COLO668 (cell line): ENCODE measurements around the gene IGF1R.

ENCODE experiments used
- DNase-seq: peaks from one replicate; lab custom pipeline; 2025; ENCODE audit not compliant: unreplicated experiment; lab: John Stamatoyannopoulos, UW

IGF1R gene

DNA sequence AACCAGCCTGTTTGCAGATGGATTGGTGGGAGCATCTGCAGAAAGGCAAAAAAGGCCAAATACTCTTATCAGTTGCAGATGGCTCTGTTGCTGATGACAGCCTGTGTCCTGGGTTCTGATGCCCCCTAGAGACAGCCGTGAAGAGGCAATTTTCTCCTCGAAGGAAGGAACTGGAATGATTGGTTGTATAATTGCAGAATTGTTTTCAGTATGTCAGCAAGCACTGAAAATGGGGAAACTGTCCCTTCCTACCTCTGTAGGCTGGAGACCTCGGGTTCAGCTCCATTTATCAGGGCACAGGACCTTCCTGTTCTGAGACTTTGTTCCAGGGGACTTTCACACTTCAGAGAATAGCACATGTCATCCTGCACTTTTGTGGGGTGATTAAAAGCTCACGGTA lies 256.2 kb downstream of the IGF1R start:
- DNase-seq: peak; percentile 19

DNA sequence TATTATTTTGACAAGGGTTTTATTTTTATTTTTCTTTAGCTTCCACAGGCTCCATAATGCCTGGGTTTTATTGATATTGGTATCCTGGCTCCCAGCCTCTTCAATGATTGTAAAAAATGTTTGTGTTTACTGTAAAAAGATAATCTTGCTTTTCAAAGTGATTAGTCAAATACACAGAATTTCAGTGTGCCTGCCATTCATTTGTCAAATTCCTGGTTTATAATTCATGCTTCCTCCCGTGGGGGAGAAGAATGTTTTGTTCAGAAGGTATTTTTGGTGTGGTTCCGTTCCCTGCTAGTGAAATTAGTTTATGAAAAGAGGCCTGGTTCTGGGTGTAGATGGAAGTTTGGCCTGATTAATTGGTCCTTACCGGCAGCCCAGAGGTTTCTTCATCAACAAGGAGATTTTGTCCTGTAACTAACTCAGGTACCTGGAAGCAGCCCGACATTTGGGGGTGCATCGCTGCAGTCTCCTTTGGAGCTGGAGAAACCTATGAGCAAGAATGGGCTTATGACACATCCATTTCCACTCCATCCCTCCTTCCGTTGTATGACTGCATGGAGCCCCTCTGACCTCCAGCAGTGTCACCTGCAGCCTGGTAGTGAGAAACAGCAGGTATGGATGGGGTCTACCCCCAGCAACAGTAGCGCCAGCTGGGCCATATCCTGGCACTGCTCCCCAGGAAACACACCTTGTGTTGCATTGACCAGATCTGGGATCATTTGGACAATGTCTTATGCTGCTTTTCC lies 257.8 kb downstream of the IGF1R start:
- no peak for DNase-seq

DNA sequence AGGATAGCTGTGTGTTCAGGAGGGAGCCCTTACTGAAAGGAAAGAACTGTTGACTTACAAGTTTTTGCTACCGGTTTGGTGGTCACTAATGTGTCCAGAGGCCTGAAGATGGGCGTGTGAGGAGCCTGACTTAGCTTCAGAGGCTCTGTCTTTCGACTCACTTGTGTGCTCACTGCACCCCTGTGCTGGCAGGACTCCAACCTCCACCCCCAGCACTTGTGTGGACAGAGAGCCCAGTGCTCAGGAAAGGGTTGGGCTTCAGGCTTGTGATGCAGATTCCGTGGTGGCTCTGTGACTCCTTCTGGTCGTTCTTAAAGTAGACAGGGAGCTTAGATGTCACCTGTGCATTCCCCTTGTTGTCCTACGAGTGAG lies 258.4 kb downstream of the IGF1R start:
- no peak for DNase-seq

DNA sequence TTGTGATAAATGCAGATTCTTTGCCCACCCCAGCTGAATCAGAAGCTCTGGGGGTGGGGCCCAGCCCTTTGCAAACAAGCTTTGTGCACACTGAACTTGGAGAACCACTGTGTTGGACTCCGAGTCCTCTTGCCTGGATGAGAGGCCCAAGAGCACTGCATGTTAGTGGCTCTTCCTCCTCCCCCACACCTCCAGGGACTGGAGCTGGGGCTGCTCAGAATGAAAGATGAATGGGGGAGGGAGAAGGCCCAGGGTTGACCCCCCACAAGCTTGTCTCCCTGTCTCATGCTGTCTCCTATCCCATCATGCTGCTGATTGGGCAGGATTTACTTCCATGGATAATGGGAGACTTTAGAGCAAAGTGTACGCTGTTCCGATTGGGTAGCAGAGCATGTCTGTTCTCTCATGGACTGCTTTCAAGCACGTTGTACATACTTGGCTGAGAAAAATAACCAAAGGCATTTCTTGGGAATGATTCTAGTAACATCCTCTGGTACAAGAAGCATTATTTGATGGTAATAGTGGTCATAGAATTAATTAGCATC lies 259.7 kb downstream of the IGF1R start:
- no peak for DNase-seq

DNA sequence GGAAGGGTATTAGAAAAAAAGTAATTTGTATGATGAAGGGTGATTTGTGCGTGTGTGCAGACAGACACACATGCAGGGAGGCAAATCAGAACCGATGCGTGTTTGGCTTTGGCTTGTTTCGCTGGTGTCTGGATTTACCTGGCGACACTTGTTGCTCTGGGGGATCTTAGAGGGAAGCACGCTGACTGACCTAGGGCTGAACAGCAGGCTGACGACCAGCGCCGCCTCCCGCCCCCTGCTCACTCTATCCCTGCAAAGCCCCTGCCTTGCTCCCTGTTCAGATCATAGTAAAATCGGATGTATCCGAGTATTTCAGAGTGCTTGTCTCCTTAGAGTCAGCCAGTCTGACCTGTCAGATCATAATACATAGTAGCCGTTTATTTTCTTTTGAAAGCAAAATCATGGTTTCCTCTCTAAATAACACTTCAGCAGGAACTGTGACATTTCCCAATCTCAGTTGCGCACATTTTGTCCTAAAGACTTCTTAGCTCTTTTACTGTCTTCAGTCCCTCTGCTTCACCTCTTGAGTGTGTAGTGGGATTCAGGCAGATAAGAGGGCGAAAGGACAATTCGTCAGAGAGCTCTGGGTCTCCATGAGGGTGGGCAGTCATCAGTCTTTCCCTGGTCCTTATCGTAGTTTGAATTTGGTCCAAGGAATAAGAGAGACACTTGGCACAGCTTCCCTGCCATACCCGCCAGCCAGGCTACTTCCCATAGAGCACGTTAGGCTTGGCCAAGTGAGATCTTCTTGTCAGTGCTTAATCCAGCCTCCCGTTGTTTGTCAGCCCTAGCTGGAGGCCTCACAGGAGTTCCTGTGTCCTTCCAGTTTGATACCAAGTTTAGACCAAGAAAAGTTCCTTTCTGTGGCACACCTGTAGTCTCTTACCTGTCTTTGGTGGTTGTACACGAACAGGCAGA lies 261.9 kb downstream of the IGF1R start:
- no peak for DNase-seq

DNA sequence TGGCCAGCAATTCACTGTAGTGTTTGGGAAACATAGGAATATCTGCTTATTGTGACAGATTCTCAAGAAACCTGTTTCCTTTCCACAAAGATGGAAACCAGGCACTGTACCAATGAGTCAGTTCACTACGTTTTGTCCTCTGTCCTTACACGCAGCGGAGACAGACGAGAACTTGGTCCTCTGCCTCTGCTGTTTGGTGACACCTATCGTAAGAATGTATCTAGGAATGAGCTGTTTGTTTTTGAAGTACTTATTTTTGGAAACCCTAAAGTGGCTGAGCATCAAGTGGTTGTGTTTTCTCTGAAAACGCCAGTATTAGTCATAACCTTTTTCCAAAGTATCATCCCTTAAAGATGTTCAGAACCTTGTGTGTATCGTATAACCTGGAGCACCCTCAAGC lies 266.3 kb downstream of the IGF1R start:
- DNase-seq: no peak

DNA sequence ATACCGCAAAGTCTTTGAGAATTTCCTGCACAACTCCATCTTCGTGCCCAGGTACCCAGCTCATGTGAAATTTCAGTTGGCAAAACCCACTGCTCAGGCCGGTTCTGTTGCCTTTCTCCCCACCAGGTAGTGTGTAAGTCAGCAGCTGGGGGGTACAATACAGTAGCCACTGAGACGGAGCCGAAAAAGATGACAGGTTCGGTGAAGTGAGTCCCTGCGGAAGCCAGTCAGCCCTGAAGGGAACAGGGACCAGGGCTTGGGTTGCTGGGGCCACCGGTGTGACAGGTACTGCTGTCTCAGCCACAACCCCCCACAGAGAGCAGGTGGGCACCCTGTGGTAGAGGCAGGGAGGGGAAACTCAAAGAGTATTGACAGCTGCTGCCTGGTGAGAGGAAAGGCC lies 268.5 kb downstream of the IGF1R start:
- no peak for DNase-seq

DNA sequence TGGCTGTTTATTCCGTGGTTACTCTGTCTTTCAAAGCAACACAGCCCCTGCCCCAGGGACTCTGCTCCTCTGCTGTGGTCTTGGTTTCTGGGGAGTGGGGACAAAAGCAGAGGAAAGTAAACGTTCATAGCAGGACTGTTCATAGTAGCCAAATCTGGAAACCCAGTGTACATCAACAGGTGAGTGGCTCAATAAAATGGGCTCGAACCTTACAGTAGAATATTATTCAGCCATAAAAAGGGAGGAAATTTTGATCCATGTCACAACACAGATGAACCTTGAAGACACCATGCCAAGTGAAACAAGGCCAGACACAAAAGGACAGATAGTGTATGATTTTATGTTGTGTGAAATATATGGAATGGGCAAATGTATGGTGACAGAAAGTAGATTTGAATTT lies 269.1 kb downstream of the IGF1R start:
- DNase-seq: no peak

DNA sequence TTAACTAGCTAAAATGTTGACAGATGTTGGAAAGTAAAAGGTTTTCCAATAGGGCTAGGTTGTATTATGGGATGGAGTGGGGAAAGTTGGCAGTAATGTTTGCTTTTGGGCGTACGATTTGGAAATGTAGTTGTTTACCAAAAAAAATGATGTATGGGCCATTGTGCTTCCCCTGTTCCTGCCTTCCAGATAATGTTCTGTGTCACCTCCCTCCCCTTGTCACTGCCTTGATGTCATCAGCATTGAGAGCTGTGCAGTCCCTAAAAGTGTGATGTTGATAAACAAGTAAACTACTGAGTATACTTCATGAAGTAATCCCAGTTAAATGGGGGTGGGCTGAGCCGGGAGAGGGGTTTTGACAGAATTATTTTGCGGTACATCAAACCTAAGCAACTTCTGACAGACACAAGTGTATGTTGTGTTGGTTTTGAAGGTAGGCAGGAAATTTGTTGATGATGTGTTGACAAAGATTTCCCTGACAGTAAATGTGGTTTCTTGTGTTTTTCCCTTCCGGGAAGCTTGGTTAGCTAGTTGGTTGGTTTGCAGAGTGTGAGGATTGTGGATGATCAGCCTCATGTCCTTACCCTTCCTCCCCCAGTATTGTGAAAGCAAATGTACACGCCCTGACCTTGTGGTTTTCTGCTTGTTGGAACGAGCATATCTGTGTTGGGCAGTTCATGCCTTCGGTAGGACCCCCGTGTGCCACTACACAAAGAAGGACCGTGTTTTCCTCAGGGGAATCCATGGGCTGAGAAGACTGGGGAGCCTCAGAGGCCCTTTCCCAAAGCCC lies 271.9 kb downstream of the IGF1R start:
- no peak for DNase-seq

DNA sequence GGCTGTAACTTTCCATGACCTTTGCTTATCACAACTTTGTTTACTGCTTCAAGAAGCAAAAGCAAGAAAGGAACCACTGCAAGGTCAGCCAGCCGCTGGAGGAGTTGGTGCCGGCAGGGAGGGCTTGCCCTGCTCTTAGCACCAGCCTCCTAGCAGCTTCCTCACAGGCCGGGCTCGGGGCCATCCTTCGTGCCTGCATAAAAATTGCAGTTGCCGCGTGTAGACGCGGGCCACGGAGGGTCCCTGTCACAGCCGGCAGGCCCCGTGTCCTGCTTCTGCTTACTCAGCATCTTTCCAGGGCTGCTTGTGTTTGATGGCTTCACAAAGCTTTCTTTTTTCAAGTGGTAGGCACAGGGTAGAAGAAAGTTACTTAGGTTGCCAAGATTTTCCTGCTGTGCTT lies 274.8 kb downstream of the IGF1R start:
- DNase-seq: no peak

DNA sequence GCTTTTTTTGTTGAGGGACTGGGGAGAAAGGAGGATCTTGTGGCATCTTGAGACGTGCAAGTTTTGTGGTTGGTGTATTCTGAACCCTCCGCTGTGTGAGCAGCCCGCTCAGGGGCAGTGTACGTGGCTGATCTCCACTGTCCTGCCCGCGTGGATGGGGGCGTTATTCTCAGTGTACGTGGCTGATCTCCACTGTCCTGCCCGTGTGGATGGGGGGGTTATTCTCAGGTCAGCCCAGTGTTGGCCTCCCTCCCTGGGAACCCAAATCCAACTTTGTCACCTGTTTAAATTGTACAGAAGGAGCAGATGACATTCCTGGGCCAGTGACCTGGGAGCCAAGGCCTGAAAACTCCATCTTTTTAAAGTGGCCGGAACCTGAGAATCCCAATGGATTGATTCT lies 275.2 kb downstream of the IGF1R start:
- DNase-seq: no peak

DNA sequence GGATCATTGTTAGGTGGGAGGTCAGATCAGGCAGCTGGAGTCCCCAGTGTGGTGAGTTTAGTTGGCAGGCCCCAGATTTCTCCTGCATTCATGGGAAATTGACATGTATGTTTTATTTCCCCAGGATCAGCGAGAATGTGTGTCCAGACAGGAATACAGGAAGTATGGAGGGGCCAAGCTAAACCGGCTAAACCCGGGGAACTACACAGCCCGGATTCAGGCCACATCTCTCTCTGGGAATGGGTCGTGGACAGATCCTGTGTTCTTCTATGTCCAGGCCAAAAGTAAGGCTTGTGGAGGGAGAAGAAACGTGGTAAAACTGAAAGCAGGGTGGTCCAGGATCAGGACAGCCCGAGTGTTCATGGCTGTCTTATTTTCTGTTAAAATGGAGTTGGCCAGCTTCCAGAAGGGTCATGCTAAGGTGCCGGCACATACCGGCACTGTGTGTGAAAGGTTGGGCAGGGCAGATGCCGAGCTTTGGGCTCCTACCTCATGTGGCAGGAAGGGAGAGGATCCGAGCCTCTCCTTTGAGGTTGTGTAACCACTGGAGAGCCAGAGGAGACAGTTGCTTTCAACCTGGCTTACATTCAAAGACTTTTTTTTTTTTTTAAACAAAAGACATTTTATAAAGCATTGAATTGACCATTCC lies 276.2 kb downstream of the IGF1R start:
- DNase-seq: no peak

DNA sequence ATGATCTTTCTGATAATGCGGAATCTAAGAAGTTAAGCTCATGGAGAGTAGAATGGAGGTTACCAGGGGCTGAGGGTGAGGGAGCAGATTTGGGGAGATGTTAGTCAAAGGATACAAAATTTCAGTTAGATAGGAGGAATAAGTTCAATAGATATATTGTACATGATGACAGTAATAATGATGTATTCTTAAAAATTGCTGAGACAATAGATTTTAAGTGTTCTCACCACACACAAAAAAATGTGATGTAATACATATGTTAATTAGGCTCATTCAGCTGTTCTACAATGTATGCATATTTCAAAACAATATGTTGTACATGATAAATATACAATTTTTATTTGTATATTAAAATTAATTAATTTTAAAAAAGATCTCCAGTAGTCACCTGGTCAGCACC lies 277.9 kb downstream of the IGF1R start:
- DNase-seq: no peak

DNA sequence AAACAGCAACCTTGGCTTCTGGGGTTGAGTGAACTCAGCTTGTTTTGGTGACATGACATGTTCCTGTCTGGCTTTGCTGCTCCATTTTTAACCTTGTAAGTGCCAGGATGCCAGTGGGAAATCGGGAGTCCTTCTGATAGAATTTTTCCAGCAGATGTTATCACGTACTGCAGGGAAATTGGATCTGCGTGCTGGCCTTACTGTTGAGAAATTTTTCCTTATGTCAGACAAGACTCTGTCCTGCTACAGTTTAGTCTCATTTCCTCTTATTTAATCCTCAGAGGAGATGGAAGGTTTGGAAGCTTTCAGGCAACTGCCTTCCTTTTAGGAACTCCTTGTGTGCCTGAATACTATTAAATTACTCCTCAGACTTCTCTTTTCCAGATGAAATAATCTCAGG lies 278.7 kb downstream of the IGF1R start:
- DNase-seq: no peak

DNA sequence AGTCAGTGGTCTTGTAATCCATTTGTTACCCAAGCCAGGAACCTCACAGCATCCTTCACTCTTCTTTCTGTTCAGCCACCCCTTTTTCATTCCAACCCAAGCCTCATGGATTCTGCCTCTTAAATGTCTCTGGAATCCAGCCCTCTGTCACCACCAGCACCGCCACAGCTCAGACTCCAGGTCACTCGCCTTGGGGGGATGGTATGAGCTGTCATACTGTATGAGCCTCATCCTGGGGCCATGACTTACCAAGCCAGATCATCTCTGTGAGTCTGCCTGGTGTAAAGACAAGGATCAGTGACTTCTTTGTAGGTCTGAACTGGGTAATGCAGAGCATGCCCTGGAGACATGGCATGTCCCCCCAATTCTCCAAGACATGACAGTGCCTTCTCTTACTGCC lies 279.7 kb downstream of the IGF1R start:
- DNase-seq: no peak

DNA sequence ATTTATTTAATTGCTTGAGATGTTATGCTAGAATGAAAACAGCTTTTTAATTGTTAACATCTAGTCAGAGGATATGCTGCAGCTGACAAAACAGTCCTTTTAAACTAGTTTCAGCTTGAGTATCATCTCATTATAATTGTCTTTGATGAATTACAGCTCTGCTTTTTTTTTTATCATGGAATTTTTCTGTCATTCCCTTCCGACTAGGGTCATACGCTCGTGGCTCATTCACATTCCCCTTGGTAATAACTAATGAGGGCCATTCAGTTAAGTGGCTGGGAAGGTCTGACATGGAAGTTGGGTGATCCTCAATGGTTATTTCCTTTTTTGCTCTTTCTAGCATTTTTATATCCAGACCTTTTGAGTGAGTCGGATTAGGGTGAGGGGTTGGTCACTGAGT lies 282.2 kb downstream of the IGF1R start:
- no peak for DNase-seq

DNA sequence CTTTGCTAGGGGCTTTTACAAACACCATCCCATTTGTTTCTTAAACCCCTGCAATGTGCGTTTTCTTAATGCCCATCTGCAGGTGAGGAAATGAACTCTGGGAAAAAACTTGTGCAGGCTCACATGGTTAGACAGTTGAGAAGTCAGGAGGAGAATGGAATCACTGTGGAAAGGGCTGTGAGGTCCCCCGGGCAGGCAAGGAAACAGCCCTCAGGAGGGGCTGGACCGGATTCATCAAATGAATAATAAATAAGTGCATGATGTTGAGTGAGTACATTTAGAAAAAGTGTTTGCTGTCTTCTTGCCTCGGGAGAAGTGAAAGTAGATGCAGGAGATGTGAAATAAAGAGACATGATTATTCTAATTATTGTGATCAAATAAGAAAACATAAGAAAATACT lies 282.7 kb downstream of the IGF1R start:
- no peak for DNase-seq

DNA sequence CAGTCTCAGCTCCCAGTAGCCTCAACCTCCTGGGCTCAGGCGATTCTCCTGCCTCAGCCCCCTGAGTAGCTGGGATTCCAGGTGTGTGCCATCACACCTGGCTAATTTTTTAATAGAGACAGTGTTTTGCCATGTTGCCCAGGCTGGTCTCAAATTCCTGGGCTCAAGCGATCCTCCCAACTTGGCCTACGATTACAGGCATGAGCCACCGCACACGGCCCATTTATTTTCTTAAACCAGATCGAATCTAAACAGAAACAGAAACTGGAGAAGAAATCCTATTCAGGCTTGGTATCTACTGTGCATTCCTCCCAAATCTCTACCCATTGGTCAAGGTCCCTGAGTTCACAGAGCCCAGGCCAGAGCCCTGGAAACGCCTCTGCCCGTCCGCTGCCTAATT lies 285.1 kb downstream of the IGF1R start:
- no peak for DNase-seq

DNA sequence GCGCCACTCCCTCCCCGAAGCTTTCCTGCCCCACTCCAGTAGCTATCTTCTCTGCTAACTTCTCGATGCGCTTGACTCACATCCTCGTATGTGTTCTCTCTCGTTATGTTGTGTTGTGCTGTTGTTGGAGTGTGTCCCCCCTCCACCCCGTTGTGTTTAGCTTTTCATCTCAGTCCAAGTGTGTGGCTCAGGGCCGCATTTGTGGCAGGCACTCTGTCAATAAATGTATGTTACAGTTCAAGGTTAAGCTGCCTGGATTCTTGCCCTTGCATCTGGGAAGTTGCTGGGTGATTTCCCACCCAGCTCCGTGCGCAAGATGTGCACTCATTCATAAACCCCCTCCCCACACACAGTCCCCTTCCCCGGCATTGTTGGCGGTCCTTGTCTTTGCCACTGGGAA lies 287.4 kb downstream of the IGF1R start:
- DNase-seq: no peak

DNA sequence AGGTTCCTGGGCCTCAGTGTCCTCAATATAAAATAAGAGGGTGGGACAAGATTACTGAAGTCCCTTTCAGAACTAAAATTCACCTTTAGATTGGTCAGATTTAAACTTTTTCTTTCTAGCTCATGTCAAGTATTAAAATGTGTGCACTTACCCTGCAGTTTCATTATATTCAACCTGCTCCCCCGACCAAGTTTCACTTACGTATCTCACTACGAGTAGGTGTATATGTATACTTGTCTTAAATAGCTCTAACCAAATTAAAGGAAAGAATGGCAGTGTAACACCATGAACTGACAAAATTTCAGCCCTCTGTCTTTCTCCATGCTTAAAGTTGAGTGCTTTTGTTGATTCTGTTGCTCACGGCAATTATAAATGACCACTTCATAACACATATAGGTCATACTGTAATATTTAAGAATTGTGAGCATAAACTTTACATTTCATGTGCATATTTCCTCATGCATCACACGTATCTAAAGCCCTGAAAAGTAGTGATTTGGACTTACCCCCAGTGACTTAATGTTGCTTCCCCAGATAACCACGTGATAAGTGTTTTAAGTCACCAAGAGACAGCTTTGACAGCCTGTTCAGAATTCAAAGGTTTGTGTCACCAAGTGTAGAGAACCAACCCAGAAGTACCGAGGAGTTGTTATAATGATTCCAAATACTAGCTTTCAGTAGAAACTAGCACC lies 289.2 kb downstream of the IGF1R start:
- DNase-seq: no peak

DNA sequence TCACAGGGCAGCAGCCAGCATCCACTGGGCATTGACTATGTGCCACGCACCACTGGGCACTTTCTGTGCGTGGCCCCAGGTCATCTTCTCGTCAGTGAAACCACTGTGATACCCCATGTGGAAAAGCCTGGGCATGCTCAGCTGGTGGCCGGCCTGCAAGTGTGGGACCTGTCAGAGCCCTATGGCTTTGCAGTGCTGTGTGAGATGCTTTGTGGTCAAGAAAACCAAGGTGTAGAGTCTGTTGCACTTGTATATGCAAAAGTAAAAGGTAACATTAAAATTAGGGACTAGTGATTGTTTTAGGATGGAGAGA lies 289.7 kb downstream of the IGF1R start:
- no peak for DNase-seq
